Heart left ventricle (tissue), 16 donors: ENCODE data around the gene MPZL3. TPM values are rescaled to one million over a fixed set of nuclear protein-coding genes. Genes with fewer than 3 reads are reported as not detected.

Experiments
- ATAC-seq, 4 donors: fragments of 200-7000 bp; cut with Tn5 transposase; one replicate each; pipeline ENCODE4 v1.9.1; 2020 to 2022; ENCODE audit warnings: moderate library complexity in 4 of 4, mild to moderate bottlenecking in 3 of 4, moderate number of reproducible peaks in 1 of 4
- DNase-seq, 5 donors: peaks; one replicate each; pipeline ENCODE4 v3.0.0-alpha.2; 2020
- H3K27ac ChIP-seq, 12 donors: fragments of 200-600 bp; sonication (generic) in 4 of 12; one replicate each; pipeline versions ENCODE4 v1.5.0 to v1.8.0; 2016 to 2022; ENCODE audit warnings: mild to moderate bottlenecking in 2 of 12
- H3K27me3 ChIP-seq, 9 donors: fragments of 200-600 bp; sonication (generic) in 2 of 9; one replicate each; pipeline versions ENCODE4 v1.5.1 to v1.8.0; 2016 to 2022; ENCODE audit warnings: mild to moderate bottlenecking in 3 of 9
- H3K36me3 ChIP-seq, 9 donors: fragments of 200-600 bp; sonication (generic) in 2 of 9; one replicate each; pipeline versions ENCODE4 v1.5.0 to v1.8.0; 2018 to 2022; ENCODE audit warnings: mild to moderate bottlenecking in 2 of 9
- H3K4me1 ChIP-seq, 12 donors: fragments of 200-600 bp; sonication (generic) in 4 of 12; one replicate each; pipeline versions ENCODE4 v1.5.0 to v1.8.0; 2016 to 2022; ENCODE audit warnings: mild to moderate bottlenecking in 3 of 12
- H3K4me3 ChIP-seq, 12 donors: fragments of 200-600 bp; sonication (generic) in 4 of 12; one replicate each; pipeline versions ENCODE4 v1.5.0 to v1.8.0; 2017 to 2022; ENCODE audit warnings: mild to moderate bottlenecking in 9 of 12, moderate library complexity in 4 of 12
- H3K9me3 ChIP-seq, 12 donors: fragments of 200-600 bp; sonication (generic) in 4 of 12; one replicate each; pipeline versions ENCODE4 v1.5.0 to v1.8.0; 2016 to 2022; ENCODE audit warnings: mild to moderate bottlenecking in 1 of 12
- POLR2A ChIP-seq, 2 donors: fragments of 450-650 bp; IDR thresholded peaks; one replicate each; pipeline ENCODE4 v1.6.1; 2017; ENCODE audit warnings: antibody characterized with exemption in 2 of 2, mild to moderate bottlenecking in 2 of 2, moderate library complexity in 2 of 2
- WGBS, 4 donors: extraction: QIAGEN DNeasy Blood & Tissue Kit in 2 of 4; methylation state at CpG; one replicate each; pipeline versions ENCODE4 v1.1.5 to v1.1.7; 2013 to 2018; 5-methylcytosine and 5-hydroxymethylcytosine counted together
- intact Hi-C, 10 donors: fragments of 100-400 bp; cut with DNase I; formaldehyde crosslinking; loops; one replicate each; pipeline versions ENCODE4 v1.11.1 to v1.14.2; 2022
- polyA plus RNA-seq, 2 donors: library from polyadenylated mRNA; stranded (reverse); fragments of 200-250 nt; gene quantifications; one replicate each; pipeline ENCODE4 v1.2.3, GENCODE V29; 2013
- total RNA-seq, 9 donors: library from RNA; depleted of rRNA in 2 of 9; stranded (reverse); fragments of >200 nt in 2 of 9; fragmentation: NEBNext Ultra II Directional in 3 of 9; extraction: Animal tissue kit (Norgen Biotek cat#: 25700) in 3 of 9; gene quantifications; one replicate each; pipeline versions ENCODE4 v1.1.0 to v1.2.4, GENCODE V29; 2016 to 2023
- TF ChIP-seq, protein P1 (sequence below), 12 donors: fragments of 200-600 bp; sonication (generic) in 4 of 12; IDR thresholded peaks; one replicate each; pipeline versions ENCODE4 v1.5.0 to v1.8.0; 2018 to 2022; ENCODE audit warnings: antibody characterized with exemption in 12 of 12, mild to moderate bottlenecking in 5 of 12
- donor health status: ischemic (EF 13 %, LVEDD 7.1; RV severe dilation, severe dysfunction).
- donor health status: healthy with polysubstance abuse.
- donor health status: DM: no; HTN: yes; CAD: no.
- donor health status: DM: no; HTN: no; CAD: no.
- donor health status: ischemic (EF 25% LVEDD 6.9; RV normal size, moderate dysfunction).
- donor health status: ischemic (EF 25% LVEDD 5.7; RV mildly dilated, moderate dysfunction).
- donor health status: healthy.
- donor health status: DM: yes; HTN: yes; CAD: no.
- donor health status: ischemic (EF 35%, LVEDD 5.7; RV mildly dilated, moderate dysfunction).
- donor health status: nonischemic (EF 11% LVEDD 7.7; RV severe dilation, severe dysfunction).
- donor health status: DM: yes; HTN: yes; CAD: no.
- donor health status: PGD.
- donor health status: ischemic (EF 29% LVEDD 5.4; RV normal size, mild dysfunction).
- donor health status: nonischemic (EF 23%, LVEDD 6.1; RV moderate dilation, normal function).

Gene MPZL3
- total and polyA plus RNA-seq, 11 donors: 1.3 to 6.2 (median 3.3) TPM

GRCh38 chr11:118200901-118201680 lies 51.1 kb downstream of the MPZL3 start:
- H3K9me3 ChIP-seq: no peaks in the 10 kb centered on the region
- no peaks in the 10 kb centered on the region for H3K27me3 ChIP-seq
- TF ChIP-seq, protein P1, sequence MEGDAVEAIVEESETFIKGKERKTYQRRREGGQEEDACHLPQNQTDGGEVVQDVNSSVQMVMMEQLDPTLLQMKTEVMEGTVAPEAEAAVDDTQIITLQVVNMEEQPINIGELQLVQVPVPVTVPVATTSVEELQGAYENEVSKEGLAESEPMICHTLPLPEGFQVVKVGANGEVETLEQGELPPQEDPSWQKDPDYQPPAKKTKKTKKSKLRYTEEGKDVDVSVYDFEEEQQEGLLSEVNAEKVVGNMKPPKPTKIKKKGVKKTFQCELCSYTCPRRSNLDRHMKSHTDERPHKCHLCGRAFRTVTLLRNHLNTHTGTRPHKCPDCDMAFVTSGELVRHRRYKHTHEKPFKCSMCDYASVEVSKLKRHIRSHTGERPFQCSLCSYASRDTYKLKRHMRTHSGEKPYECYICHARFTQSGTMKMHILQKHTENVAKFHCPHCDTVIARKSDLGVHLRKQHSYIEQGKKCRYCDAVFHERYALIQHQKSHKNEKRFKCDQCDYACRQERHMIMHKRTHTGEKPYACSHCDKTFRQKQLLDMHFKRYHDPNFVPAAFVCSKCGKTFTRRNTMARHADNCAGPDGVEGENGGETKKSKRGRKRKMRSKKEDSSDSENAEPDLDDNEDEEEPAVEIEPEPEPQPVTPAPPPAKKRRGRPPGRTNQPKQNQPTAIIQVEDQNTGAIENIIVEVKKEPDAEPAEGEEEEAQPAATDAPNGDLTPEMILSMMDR (IDR thresholded peaks at IDR 0.05): no peak
- TF ChIP-seq POLR2A (IDR thresholded peaks at IDR 0.05): no peak
- H3K4me3 ChIP-seq: no peak overlapping the region
- DNase-seq (no peak), ATAC-seq (no peak)
- intact Hi-C loops: loop anchor here in 3 of 10 donors (5.0 kb wide), 2 partner anchors 151 to 286 kb away; no protein-coding TSS in a partner anchor
- no peak overlapping the region for H3K27ac ChIP-seq
- peaks cover 0 to 42% (median 0%) of the 10 kb centered on the region in 9 donors for H3K36me3 ChIP-seq
- H3K4me1 ChIP-seq: peaks cover 0 to 66% (median 8%) of the 10 kb centered on the region in 12 donors
- WGBS, 4 donors: 87 to 91% (median 91%) methylated on average over 9 of the region's 9 CpGs

- Histone ChIP-seq H3K9me3 (no peaks in the 10 kb centered on the region), H3K4me3 (no peak overlapping the region), H3K36me3 (peaks cover 0 to 41% (median 0%) of the 10 kb centered on the region in 9 donors), H3K27ac (no peak overlapping the region), H3K27me3 (no peaks in the 10 kb centered on the region), H3K4me1 (peaks cover 0 to 63% (median 10%) of the 10 kb centered on the region in 12 donors)
- intact Hi-C loops: loop anchor here in 3 of 10 donors (5.0 kb wide), 2 partner anchors 152 to 287 kb away; no protein-coding TSS in a partner anchor
- WGBS, 4 donors: 82 to 93% (median 90%) methylated on average over 5 of the region's 5 CpGs
- TF ChIP-seq, protein P1 (IDR thresholded peaks at IDR 0.05): no peak
- no peak for TF ChIP-seq POLR2A (IDR thresholded peaks at IDR 0.05)
- DNase-seq: no peak
- no peak for ATAC-seq
Observed at GRCh38 chr11:118200497-118200896, 51.7 kb downstream of the MPZL3 start.

- ATAC-seq (no peak), DNase-seq (no peak)
- Histone ChIP-seq H3K27me3 (no peaks in the 10 kb centered on the region), H3K36me3 (peaks cover 0 to 42% (median 0%) of the 10 kb centered on the region in 9 donors), H3K4me3 (no peak overlapping the region), H3K27ac (peak overlapping the region in 7 of 12 donors; percentile 10 to 50 (median 27)), H3K4me1 (peaks cover 0 to 63% (median 21%) of the 10 kb centered on the region in 12 donors), H3K9me3 (no peaks in the 10 kb centered on the region)
- TF ChIP-seq, protein P1 (IDR thresholded peaks at IDR 0.05): no peak
- no peak for TF ChIP-seq POLR2A (IDR thresholded peaks at IDR 0.05)
- intact Hi-C loops: loop anchor here (1.0 to 10.0 kb wide), 12 partner anchors 43 to 296 kb away; partner anchors contain the start of genes MPZL3 (in 1 of the 10) and UBE4A (in 1 of the 10)
- WGBS, 4 donors: 53 to 64% (median 60%) methylated on average over 6 of the region's 6 CpGs
Observed at GRCh38 chr11:118199135-118199534, 53.0 kb downstream of the MPZL3 start.

DNA sequence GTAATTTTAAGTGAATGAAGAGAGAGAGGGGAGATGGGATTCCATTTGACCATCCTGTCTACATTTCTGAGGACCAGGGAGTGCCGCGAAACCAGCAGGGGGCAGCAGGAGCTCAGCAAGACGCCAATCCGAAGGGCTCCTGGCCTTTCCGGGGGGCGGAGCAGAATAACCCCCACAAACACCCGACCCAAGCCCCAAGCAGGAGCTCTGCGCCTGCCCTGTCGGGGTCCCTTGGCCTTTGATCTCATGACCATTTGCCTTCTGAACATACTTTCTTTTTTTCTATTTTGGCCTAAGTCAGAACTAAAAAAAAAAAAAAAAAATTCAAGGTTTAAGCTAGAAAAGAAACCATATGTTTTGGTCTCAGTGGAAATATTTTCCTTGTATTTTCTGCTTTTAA lies 53.8 kb downstream of the MPZL3 start:
- peaks cover 0 to 57% (median 25%) of the 10 kb centered on the region in 12 donors for H3K4me1 ChIP-seq
- H3K4me3 ChIP-seq: peak overlapping the region in 5 of 12 donors; percentile 22 to 42 (median 28)
- intact Hi-C loops: loop anchor here (1.0 to 10.0 kb wide), 12 partner anchors 44 to 296 kb away; partner anchors contain the start of genes MPZL3 (in 1 of the 10) and UBE4A (in 1 of the 10)
- H3K27me3 ChIP-seq: no peaks in the 10 kb centered on the region
- H3K27ac ChIP-seq: peak overlapping the region in 8 of 12 donors; percentile 10 to 50 (median 33)
- H3K36me3 ChIP-seq: peaks cover 0 to 42% (median 0%) of the 10 kb centered on the region in 9 donors
- no peak for TF ChIP-seq POLR2A (IDR thresholded peaks at IDR 0.05)
- TF ChIP-seq, protein P1 (IDR thresholded peaks at IDR 0.05): peak; percentile 84 to 93 (median 90)
- peak; percentile 80 to 91 (median 83) for DNase-seq
- peak; percentile 33 to 64 (median 55) for ATAC-seq
- H3K9me3 ChIP-seq: no peaks in the 10 kb centered on the region
- 1 to 3% (median 2%) methylated on average over 9 of the region's 9 CpGs for WGBS, 4 donors
